H9 (cell line): ENCODE data around the gene PCCA. TPM values are rescaled to one million over a fixed set of nuclear protein-coding genes. Genes with fewer than 3 reads are reported as not detected.

Experiments
- DNase-seq: peaks from one replicate; pipeline ENCODE4 v3.0.0-alpha.2; 2017
- H2AFZ ChIP-seq: one replicate; pipeline ENCODE4 v1.6.1; 2013; ENCODE audit warnings: mild to moderate bottlenecking, low read length, control low read depth, moderate library complexity
- H2AK5ac ChIP-seq: 2 replicates; pipeline ENCODE4 v1.6.1; 2013; ENCODE audit warnings: low read length, control low read depth, mixed read lengths; ENCODE audit not compliant: insufficient read length
- H2BK120ac ChIP-seq: one replicate; pipeline ENCODE4 v1.6.1; 2013; ENCODE audit warnings: low read depth, mild to moderate bottlenecking, low read length, control low read depth, inconsistent platforms; ENCODE audit not compliant: poor library complexity, severe bottlenecking
- H2BK12ac ChIP-seq: 2 replicates; pipeline ENCODE4 v1.6.1; 2013; ENCODE audit warnings: low read length, control low read depth, mixed read lengths, low read depth; ENCODE audit not compliant: insufficient read length
- H2BK15ac ChIP-seq: 2 replicates; pipeline ENCODE4 v1.6.1; 2013; ENCODE audit warnings: low read depth, low read length, control low read depth
- H2BK20ac ChIP-seq: one replicate; pipeline ENCODE4 v1.6.1; 2013; ENCODE audit warnings: low read depth, mild to moderate bottlenecking, low read length, control low read depth, inconsistent platforms; ENCODE audit not compliant: poor library complexity, severe bottlenecking
- H2BK5ac ChIP-seq: 2 replicates; pipeline ENCODE4 v1.6.1; 2013; ENCODE audit warnings: low read length, control low read depth, mixed read lengths; ENCODE audit not compliant: insufficient read length
- H3K14ac ChIP-seq: 2 replicates; pipeline ENCODE4 v1.6.1; 2013; ENCODE audit warnings: low read length, control low read depth; ENCODE audit not compliant: insufficient read depth
- H3K18ac ChIP-seq: 2 replicates; pipeline ENCODE4 v1.6.1; 2013; ENCODE audit warnings: low read depth, mild to moderate bottlenecking, mixed read lengths, low read length, control low read depth; ENCODE audit not compliant: insufficient read length
- H3K23ac ChIP-seq: 2 replicates; pipeline ENCODE4 v1.6.1; 2013; ENCODE audit warnings: low read length, control low read depth, mixed read lengths, low read depth; ENCODE audit not compliant: insufficient read length
- H3K23me2 ChIP-seq: 2 replicates; pipeline ENCODE4 v1.6.1; 2013; ENCODE audit warnings: low read depth, mild to moderate bottlenecking, mixed read lengths, low read length, control low read depth; ENCODE audit not compliant: insufficient read length, poor library complexity, severe bottlenecking
- H3K27ac ChIP-seq: 2 replicates; pipeline ENCODE4 v1.5.1; 2013; ENCODE audit warnings: low read length, control low read depth, mixed read lengths, low read depth; ENCODE audit not compliant: insufficient read length
- H3K27me3 ChIP-seq: 2 replicates; pipeline ENCODE4 v1.6.1; 2013; ENCODE audit warnings: low read length, control low read depth, inconsistent platforms; ENCODE audit not compliant: insufficient read depth
- H3K4ac ChIP-seq: 2 replicates; pipeline ENCODE4 v1.6.1; 2013; ENCODE audit warnings: low read depth, mild to moderate bottlenecking, control low read depth, inconsistent platforms, low read length, moderate library complexity
- H3K4me1 ChIP-seq: 2 replicates; pipeline ENCODE4 v1.6.1; 2013; ENCODE audit warnings: low read length, control low read depth, inconsistent platforms; ENCODE audit not compliant: insufficient read depth
- H3K4me2 ChIP-seq: 2 replicates; pipeline ENCODE4 v1.6.1; 2013; ENCODE audit warnings: low read length, control low read depth, mixed read lengths; ENCODE audit not compliant: insufficient read length, insufficient read depth
- H3K56ac ChIP-seq: 2 replicates; pipeline ENCODE4 v1.6.1; 2013; ENCODE audit warnings: low read depth, mild to moderate bottlenecking, mixed read lengths, low read length, control low read depth; ENCODE audit not compliant: insufficient read length
- H3K79me1 ChIP-seq: 2 replicates; pipeline ENCODE4 v1.6.1; 2013; ENCODE audit warnings: low read depth, mild to moderate bottlenecking, moderate library complexity, low read length, control low read depth, inconsistent platforms; ENCODE audit not compliant: insufficient read depth, poor library complexity, severe bottlenecking
- H3K79me2 ChIP-seq: 2 replicates; pipeline ENCODE4 v1.6.1; 2013; ENCODE audit warnings: low read length, control low read depth, inconsistent platforms; ENCODE audit not compliant: insufficient read depth
- H3K9ac ChIP-seq: 2 replicates; pipeline ENCODE4 v1.6.1; 2013; ENCODE audit warnings: low read length, control low read depth, mixed read lengths; ENCODE audit not compliant: insufficient read length; ENCODE audit errors: extremely low read depth
- H3K9me3 ChIP-seq: one replicate; pipeline ENCODE4 v1.6.1; 2013; ENCODE audit warnings: low read depth, low read length, inconsistent platforms; ENCODE audit not compliant: control insufficient read depth
- H3T11ph ChIP-seq: one replicate; pipeline ENCODE4 v1.6.1; 2013; ENCODE audit warnings: mild to moderate bottlenecking, low read length, control low read depth, inconsistent platforms
- H4K20me1 ChIP-seq: one replicate; pipeline ENCODE4 v1.6.1; 2013; ENCODE audit not compliant: control insufficient read depth, insufficient read length, insufficient read depth
- H4K5ac ChIP-seq: 2 replicates; pipeline ENCODE4 v1.6.1; 2013; ENCODE audit warnings: low read depth, mild to moderate bottlenecking, mixed read lengths, low read length, control low read depth; ENCODE audit not compliant: insufficient read length
- H4K8ac ChIP-seq: replicated peaks from 2 replicates; pipeline ENCODE4 v1.6.1; 2013; ENCODE audit warnings: low read length, control low read depth, mixed read lengths, low read depth; ENCODE audit not compliant: insufficient read length
- H4K91ac ChIP-seq: 2 replicates; pipeline ENCODE4 v1.6.1; 2013; ENCODE audit warnings: low read depth, mild to moderate bottlenecking, moderate library complexity, mixed read lengths, low read length, control low read depth; ENCODE audit not compliant: insufficient read length
- H3K27ac Mint-ChIP-seq, 3 experiments: 2 replicates in 2 of 3; 3 replicates in 1 of 3; pipeline ENCODE4 v1.8.0; 2020 to 2021; ENCODE audit warnings: mixed read lengths in 3 of 3, mild to moderate bottlenecking in 1 of 3, moderate library complexity in 1 of 3
- H3K27me3 Mint-ChIP-seq: 2 replicates; pipeline ENCODE4 v1.8.0; 2021; ENCODE audit warnings: low read depth, mild to moderate bottlenecking, moderate library complexity, mixed read lengths
- H3K36me3 Mint-ChIP-seq, 3 experiments: 2 replicates in 2 of 3; 3 replicates in 1 of 3; pipeline ENCODE4 v1.8.0; 2020 to 2021; ENCODE audit warnings: low read depth in 3 of 3, mixed read lengths in 3 of 3; ENCODE audit not compliant: insufficient read depth in 1 of 3
- H3K4me1 Mint-ChIP-seq, 2 experiments: 2 replicates each; pipeline ENCODE4 v1.8.0; 2020; ENCODE audit warnings: mixed read lengths in 2 of 2
- H3K4me3 Mint-ChIP-seq, 2 experiments: 2 replicates in 1 of 2; 3 replicates in 1 of 2; pipeline ENCODE4 v1.8.0; 2020 to 2021; ENCODE audit warnings: mild to moderate bottlenecking in 2 of 2, mixed read lengths in 2 of 2, moderate library complexity in 1 of 2
- H3K9me3 Mint-ChIP-seq, 2 experiments: 2 replicates in 1 of 2; 3 replicates in 1 of 2; pipeline ENCODE4 v1.8.0; 2020; ENCODE audit warnings: mild to moderate bottlenecking in 2 of 2, mixed read lengths in 2 of 2, moderate library complexity in 1 of 2
- CTCF ChIP-seq: fragments of 200-600 bp; sonication (generic); conservative IDR thresholded peaks from 3 replicates; pipeline ENCODE4 v1.8.0; 2021; ENCODE audit warnings: antibody characterized with exemption, mild to moderate bottlenecking
- WGBS: extraction: QIAGEN DNeasy Blood & Tissue Kit; methylation state at CpG from one replicate; pipeline ENCODE4 v1.1.7; 2013; ENCODE audit warnings: missing lambda C conversion rate, low lambda C conversion rate, mixed read lengths; ENCODE audit not compliant: insufficient read length; ENCODE audit errors: extremely low coverage; 5-methylcytosine and 5-hydroxymethylcytosine counted together
- total RNA-seq: library from RNA; stranded (reverse); gene quantifications from 2 replicates; pipeline ENCODE4 v1.2.1, GENCODE V29; 2021

PCCA gene
- total RNA-seq, 1 experiment from 2014 or later: 56.5 TPM

GRCh38 chr13:100349594-100349993 lies 260.7 kb downstream of the PCCA start:
- Histone ChIP-seq H3K9ac (no peak overlapping the region), H3K27me3 (no peaks in the 10 kb centered on the region), H2BK12ac (no peak overlapping the region), H3K9me3 (no peaks in the 10 kb centered on the region), H2BK20ac (no peak overlapping the region), H3K27ac (no peak overlapping the region), H3K79me1 (no peaks in the 10 kb centered on the region), H3K56ac (no peak overlapping the region), H3K4ac (no peak overlapping the region), H3K4me1 (peaks cover 5% of the 10 kb centered on the region; the same call in 1 of the 2 replicates), H4K20me1 (no peaks in the 10 kb centered on the region), H4K8ac (no peak overlapping the region), H3T11ph (no peak overlapping the region), H2AK5ac (no peak overlapping the region), H3K18ac (no peak overlapping the region), H4K91ac (no peak overlapping the region), H2BK120ac (no peak overlapping the region), H3K23ac (no peak overlapping the region), H3K14ac (no peak overlapping the region), H2AFZ (no peak overlapping the region), H3K79me2 (no peaks in the 10 kb centered on the region), H2BK5ac (no peak overlapping the region), H4K5ac (no peak overlapping the region), H3K4me2 (no peak overlapping the region), H3K23me2 (no peaks in the 10 kb centered on the region), H2BK15ac (no peak overlapping the region)
- H3K36me3 Mint-ChIP-seq: peaks cover 10 to 15% (median 11%) of the 10 kb centered on the region in 3 experiments
- H3K4me1 Mint-ChIP-seq: peaks cover 6 to 24% of the 10 kb centered on the region in 2 experiments
- TF ChIP-seq CTCF: no peak
- no peak overlapping the region for H3K4me3 Mint-ChIP-seq
- no peaks in the 10 kb centered on the region for H3K9me3 Mint-ChIP-seq
- WGBS: no CpG with 5 or more reads among the region's 3 CpGs
- H3K27ac Mint-ChIP-seq: peak overlapping the region in 2 of 3 experiments; percentile 22 to 34; a peak in 4 of 7 replicates
- DNase-seq: no peak
- H3K27me3 Mint-ChIP-seq: no peaks in the 10 kb centered on the region
